OCI-LY1 (cell line): Measurements from ENCODE around the gene HERPUD2.

Experiments used
- CTCF ChIP-seq: fragments of 200-600 bp; sonication (generic), shearing (Covaris generic); IDR thresholded peaks from 2 replicates; pipeline ENCODE4 v1.5.1; 2017; ENCODE audit warnings: mild to moderate bottlenecking, antibody characterized with exemption, low read length, moderate library complexity, mixed read lengths
- EZH2 ChIP-seq: fragments of 200-600 bp; sonication (generic), shearing (Covaris generic); IDR thresholded peaks from 2 replicates; pipeline ENCODE4 v1.8.0; 2017; ENCODE audit warnings: borderline replicate concordance, mixed run types, mild to moderate bottlenecking, antibody characterized with exemption, low read length, moderate library complexity, mixed read lengths

DNA sequence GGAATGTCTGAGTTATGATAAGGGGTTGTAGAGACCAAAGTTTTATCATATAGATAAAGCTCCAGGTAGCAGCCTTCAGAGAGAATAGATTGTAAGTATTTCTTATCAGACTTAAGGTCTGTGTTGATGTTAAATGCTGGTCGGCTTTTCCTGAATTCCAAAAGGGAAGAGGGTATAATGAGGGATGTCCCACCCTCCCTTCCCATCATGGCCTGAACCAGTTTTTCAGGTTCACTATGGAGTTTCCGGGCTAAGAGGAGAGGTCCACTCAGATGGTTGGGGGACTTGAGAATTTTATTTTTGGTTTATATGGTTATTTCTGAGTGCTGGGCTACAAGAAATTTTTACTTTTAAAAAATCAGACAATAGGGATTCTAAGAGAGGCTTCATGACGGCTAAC, 45.2 kb downstream of the HERPUD2 start:
- TF ChIP-seq CTCF (no peak), EZH2 (no peak)
